Inflammatory macrophage treated with lipopolysaccharide for 1 hour (primary cell): ENCODE results near the gene MEGF9.
"Not testable (repeated sequence)": the region's sequence is repeated elsewhere in the genome, so short reads cannot be mapped to it uniquely, and the experiment has no call there.

ENCODE experiments used
- DNase-seq, 2 donors: peaks; one replicate each; pipeline ENCODE4 v3.0.0-alpha.2; 2020 to 2022

The MEGF9 gene

DNA sequence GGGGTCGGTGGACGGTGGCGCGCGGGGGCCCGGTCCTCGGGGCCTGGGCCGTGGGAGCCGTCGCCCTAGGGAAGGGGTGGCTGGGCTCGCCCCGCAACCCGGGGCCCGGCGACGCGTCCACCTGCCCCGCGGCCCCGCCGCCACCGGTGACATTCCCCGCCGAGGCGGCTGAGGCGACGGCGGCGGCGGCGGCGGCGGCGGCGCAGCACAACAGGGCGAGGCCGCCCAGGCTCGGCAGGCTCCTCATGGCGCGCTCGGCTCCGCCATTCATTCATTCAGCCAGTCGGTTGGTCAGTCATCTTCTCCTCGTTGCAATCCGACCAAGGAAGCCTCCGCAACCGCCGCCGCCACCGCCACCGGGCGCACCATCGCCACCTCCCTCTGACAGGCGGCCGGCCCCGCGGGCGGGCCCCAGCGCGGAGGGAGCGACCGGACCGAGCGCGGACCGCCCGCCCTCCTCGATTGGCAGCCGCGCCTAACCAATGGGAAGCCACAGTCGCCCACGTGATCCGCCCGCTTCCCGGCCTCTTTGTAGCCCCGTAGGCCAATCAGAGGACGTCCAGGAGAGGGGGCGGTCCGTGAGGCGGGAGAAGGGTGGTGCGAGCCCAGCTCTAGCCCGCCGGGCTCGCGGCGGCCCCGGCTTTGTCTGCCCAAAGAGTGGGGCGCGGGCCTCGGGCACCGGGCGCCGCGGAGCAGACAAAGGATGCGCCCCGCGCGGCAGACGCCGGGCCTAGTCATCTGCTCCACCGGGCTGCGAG is at the start of gene MEGF9:
MEGF9 (minus strand) TSS at position 383 of the 758 bp plus-strand sequence; CDS start at position 271, 112 bp downstream.
- DNase-seq = peak; percentile 97 to 99

DNA sequence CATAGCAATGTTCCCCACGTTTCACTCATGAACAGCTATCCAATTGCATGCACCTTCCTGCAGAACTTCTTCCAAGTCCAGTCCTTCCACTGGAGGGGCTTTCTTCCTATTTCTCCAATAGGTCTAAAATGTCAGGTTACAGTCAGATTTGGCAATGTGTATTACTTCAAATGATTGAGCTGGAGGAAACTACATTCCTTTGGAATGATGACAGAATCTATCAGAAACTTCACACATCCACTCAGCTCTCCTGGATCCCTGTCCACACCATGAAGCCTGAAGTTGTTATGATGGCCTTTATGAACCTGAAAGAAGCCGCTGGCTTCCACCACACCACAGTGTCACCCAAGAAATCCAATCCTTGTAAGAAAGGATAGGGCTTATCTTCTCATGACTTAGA is 46.7 kb upstream of the MEGF9 start:
- DNase-seq = no peak

GRCh38 chr9:120759755-120760400 is 45.6 kb upstream of the MEGF9 start:
- DNase-seq = no peak

- DNase-seq = no peak
Measured at GRCh38 chr9:120758544-120758943, 44.3 kb upstream of the MEGF9 start.

DNA sequence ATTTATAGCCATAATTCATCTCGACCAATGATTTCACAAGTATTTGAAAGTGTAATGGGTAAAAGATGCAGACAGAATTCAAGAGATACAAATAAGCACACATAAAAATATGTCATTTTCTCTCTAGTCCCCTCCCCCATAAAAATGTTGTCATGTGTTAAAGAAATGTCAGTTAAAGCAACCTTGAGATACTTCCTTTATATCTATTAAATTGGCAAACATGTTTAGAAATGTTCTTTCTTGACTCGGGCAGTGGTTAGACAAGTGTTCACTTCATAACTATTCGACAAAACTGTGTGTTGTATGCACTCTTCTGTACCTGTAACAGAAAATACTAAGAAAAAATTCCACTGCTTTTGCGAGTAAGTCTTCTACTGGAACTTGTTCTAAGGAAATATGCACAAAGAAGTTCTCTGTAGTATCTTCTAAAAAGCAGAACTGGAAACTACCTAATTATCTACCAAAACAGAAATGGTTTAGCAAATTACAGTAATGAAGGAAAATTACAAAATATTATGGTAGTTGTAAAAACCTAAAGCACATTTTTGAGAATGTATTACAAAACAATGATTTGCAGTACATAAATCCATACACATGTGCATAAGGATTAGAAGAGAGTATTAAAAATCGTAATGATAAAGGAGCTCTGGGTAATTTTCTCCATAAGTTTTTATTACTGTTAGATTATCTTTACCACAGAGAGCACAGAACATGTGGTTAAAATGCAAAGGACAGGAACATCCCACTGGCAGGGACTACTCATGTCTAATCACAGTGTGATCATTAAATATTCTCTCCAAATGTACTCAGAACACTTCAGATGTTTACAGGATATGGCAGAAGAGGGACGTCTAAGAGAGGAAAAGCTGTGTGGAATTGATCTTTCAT is 43.0 kb upstream of the MEGF9 start:
- peak in 1 of 2 donors; percentile 38 for DNase-seq

GRCh38 chr9:120756531-120756930 is 42.3 kb upstream of the MEGF9 start:
- peak in 1 of 2 donors; percentile 55 for DNase-seq

DNA sequence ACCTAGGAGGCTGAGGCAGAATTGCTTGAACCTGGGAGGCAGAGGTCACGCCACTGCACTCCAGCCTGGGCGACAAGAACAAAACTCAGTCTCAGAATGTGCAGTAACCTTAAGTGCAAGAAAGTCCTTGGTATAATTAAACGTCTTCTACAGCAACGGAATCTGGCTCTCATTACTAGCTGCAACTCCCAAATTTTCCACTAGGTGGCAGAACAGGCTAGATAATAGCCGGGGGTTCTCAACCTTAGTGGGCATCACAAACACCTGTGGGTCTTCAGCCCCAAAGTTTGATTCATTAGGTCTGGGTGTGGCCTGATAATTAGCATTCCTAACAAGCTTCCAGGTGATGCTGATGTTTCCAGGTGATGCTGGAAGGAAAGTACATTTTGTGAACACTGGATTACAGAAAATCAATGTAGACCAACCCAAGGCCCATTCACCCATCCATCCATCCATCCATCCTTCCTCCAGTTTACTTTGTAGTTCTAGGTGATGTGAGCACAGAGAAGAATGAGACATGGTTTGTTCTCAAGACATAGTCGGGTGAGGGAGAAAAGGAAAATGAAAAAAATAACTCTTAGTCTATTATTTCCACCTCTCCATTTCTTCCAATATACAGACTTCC is 41.7 kb upstream of the MEGF9 start:
- peak in 1 of 2 donors; percentile 96 for DNase-seq

DNA sequence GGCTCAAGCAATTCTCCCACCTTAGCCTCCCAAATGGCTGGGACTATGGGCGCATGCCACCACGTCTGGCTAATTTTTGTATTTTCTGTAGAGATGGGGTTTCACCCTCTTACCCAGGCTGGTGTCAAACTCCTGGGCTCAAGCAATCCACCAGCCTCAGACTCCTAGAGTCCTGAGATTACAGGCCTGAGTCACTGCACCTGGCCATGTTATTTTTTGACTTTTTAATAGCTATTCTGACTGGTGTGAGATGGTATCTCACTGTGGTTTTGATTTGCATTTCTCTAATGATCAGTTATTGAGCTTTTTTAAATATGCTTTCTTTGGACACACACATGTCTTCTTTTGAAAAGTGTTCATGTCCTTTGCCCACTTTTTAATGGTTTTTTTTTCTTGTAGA is 40.8 kb upstream of the MEGF9 start:
- no peak for DNase-seq

DNA sequence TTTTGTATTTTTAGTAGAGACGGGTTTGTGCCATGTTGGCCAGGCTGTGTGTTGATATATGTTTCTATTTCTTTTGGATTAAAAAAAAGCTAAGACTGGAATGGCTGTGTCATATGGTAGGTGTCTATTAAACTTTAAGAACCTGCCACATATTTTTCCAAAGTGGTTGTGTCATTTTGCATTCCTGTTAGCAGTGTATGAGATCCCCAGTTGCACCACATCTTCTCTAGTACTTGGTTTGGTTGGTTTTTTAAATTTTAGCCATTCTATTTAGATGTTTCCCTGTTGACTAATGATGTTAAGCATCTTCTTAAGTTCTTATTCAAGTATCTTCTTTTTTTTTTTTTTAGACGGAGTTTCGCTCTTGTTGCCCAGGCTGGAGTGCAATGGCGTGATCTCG is 36.2 kb upstream of the MEGF9 start:
- DNase-seq = no peak

DNA sequence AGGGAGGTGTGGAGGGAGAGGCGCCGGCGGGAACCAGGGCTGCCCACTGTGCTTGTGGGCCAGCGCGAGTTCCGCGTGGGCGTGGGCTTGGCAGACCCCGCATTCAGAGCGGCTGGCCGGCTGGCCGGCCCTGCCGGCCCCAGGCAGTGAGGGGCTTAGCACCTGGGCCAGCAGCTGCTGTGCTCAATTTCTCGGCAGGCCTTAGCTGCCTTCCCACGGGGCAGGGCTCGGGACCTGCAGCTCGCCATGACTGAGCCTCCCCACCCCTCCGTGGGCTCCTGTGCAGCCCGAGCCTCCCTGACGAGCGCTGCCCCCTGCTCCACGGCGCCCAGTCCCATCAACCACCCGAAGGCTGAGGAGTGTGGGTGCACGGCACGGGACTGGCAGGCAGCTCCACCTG is 32.1 kb upstream of the MEGF9 start:
- not testable (repeated sequence) for DNase-seq

DNA sequence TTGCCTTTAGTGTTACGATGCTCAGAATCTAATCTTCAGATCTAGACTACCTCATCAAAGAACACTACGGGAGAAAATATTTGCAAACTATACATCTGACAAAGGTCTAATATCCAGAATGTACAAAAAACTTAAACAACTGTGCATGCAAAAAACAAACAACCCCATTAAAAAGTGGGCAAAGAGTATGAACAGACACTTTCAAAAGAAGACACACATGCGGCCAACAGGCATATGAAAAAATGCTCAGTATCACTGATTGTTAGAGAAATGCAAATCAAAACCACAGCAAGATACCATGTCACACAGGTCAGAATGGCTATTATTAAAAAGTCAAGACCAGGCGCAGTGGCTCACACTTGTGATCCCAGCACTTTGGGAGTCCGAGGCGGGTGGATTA is 31.0 kb upstream of the MEGF9 start:
- DNase-seq = no peak

- DNase-seq = peak; percentile 49 to 55
Measured at GRCh38 chr9:120742951-120743416, 28.7 kb upstream of the MEGF9 start.

- no peak for DNase-seq
Measured at GRCh38 chr9:120741701-120742100, 27.4 kb upstream of the MEGF9 start.

- no peak for DNase-seq
Measured at GRCh38 chr9:120741191-120741590, 26.9 kb upstream of the MEGF9 start.

GRCh38 chr9:120740132-120740531 is 25.9 kb upstream of the MEGF9 start:
- DNase-seq = no peak

- DNase-seq = peak; percentile 84 to 91
Measured at GRCh38 chr9:120737416-120738165, 23.3 kb upstream of the MEGF9 start.

- peak; percentile 53 to 75 for DNase-seq
Measured at GRCh38 chr9:120736881-120737280, 22.6 kb upstream of the MEGF9 start.

- DNase-seq = peak; percentile 97
Measured at GRCh38 chr9:120735415-120736126, 21.3 kb upstream of the MEGF9 start.

GRCh38 chr9:120734607-120735410 is 20.5 kb upstream of the MEGF9 start:
- DNase-seq = no peak

GRCh38 chr9:120733190-120733589 is 18.9 kb upstream of the MEGF9 start:
- DNase-seq = no peak
